Right renal cortex interstitium (tissue), 3 donors: Measurements from ENCODE around the gene EPOP. TPM values are rescaled to one million over a fixed set of nuclear protein-coding genes. Genes with fewer than 3 reads are reported as not detected.
"Not testable (repeated sequence)": the region's sequence is repeated elsewhere in the genome, so short reads cannot be mapped to it uniquely, and the experiment has no call there.

Source experiments
- DNase-seq, 3 donors: peaks; one replicate each; pipeline ENCODE4 v3.0.0-alpha.2; 2013; ENCODE audit warnings: low read depth in 3 of 3, low spot score in 2 of 3
- polyA plus RNA-seq, 3 donors: library from polyadenylated mRNA; unstranded; fragments of 120-200 nt; gene quantifications; one replicate each; pipeline ENCODE4 v1.2.1, GENCODE V29; 2013; ENCODE audit not compliant: insufficient read length in 3 of 3

The EPOP gene
- polyA plus RNA-seq, 3 donors, result 1.2 to 1.4 (median 1.3) TPM

GRCh38 chr17:38654411-38655398, 20.1 kb downstream of the EPOP start:
- DNase-seq, result no peak

DNA sequence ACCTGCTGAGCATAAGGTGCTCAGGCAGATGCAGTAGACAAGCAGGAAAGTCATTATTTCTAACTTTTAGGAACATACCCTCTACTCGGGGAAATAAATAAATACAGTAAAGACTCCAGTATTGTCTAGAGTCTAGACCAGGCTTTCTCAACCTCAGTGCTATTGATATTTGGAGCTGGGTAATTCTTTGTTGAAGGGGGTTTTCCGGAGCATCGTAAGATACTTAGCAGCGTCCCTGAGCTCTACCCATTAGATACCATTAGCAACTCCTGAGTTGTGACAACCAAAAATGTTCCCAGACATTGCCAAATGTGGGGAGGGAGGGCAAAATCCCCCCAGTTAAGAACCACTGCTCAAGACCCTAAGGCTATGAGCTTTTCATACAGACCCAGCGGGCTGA, 21.1 kb downstream of the EPOP start:
- no peak for DNase-seq

DNA sequence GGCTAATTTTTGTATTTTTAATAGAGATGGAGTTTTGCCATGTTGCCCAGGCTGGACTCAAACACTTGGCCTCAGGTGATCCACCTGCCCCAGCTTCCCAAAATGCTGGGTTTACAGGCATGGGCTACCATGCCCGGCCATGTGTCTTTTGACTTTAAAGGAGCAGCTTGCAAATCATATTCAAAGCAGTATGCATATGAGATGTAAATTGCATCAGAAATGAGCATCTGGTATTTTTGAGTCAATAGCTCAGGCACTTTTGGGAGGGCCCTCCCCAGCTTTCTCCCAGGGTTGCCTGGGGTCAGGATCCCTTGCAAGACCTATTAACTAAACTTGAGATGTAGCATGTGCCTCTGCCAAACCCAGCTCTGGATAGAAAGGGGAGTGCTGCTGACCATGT, 21.5 kb downstream of the EPOP start:
- no peak for DNase-seq

GRCh38 chr17:38650653-38651173, 24.0 kb downstream of the EPOP start:
- DNase-seq, result not testable (repeated sequence)

GRCh38 chr17:38637951-38638350, 36.8 kb downstream of the EPOP start:
- no peak for DNase-seq

DNA sequence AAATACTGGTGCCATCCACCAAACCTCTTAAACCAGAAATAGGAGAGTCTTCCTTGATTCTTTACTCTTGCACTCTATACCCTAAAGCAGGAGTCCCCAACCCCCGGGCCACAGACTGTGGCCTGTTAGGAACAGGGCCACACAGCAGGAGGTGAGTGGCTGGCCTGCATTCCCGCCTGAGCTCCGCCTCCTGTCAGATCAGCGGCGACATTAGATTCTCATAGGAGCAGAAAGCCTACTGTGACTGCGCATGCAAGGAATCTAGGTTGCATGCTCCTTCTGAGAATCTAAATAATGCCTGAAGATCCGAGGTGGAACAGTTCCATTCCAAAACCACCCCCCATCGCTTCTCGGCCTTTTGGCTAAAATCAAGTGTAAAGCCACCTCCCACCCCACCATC, 38.7 kb downstream of the EPOP start:
- no peak for DNase-seq

DNA sequence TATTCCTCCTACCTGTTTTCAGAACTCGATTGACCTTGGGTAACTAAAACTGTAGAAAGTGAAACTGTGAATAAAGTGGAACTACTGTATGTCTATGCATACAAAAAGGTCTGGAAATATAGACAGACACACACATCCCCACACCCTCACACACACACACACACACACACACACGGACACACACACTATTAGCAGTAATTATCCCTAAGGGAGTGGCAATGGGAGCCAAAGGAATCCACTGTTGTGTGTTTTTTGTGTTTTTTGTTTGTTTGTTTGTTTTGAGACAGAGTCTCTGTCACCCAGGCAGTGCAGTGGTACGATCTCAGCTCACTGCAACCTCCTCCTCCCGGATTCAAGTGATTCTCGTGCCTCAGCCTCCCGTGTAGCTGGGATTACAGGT, 42.4 kb downstream of the EPOP start:
- DNase-seq, result no peak

- DNase-seq, result no peak
Measured at GRCh38 chr17:38628441-38628840, 46.3 kb downstream of the EPOP start.

- DNase-seq, result no peak
Measured at GRCh38 chr17:38627957-38628356, 46.8 kb downstream of the EPOP start.

DNA sequence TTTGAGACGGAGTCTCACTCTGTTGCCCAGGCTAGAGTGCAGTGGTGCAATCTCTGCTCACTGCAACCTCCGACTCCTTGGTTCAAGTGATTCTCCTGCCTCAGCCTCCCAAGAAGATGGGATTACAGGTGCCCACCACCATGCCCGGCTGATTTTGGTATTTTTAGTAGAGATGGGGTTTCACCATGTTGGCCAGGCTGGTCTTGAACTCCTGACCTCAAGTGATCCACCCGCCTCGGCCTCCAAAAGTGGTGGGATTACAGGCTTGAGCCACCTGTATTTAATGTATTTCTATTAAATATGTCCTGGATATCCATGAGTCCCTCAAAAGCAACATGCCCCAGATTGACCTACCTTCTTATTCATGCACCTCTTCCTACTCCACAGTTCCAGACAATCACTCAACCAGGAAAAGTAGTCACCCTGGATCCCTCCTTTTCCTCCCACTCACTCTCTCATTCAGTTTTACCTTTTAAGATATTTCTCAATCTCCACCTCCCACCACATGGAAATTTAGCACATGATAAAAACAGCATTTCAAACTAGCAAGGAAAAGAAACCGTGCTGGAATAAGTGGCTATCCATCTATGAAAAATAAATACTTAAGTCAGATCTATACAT, 48.0 kb downstream of the EPOP start:
- DNase-seq, result not testable (repeated sequence)

- no peak for DNase-seq
Measured at GRCh38 chr17:38625482-38625881, 49.3 kb downstream of the EPOP start.

GRCh38 chr17:38624782-38625355, 49.9 kb downstream of the EPOP start:
- DNase-seq, result not testable (repeated sequence)

Other genes with a start within 250 kb of the EPOP start
- gene ARHGAP23, start 246.5 kb downstream of the EPOP start, polyA plus RNA-seq, result 10 to 100 TPM; 46.5 to 63.1 (median 54.8) TPM
- gene SRCIN1, start 69.0 kb downstream of the EPOP start, polyA plus RNA-seq, result 1 to 10 TPM; 2.4 to 2.7 (median 2.6) TPM
- gene MLLT6, start 30.3 kb upstream of the EPOP start, polyA plus RNA-seq, result 10 to 100 TPM; 55.6 to 64.2 (median 63.0) TPM
- gene CISD3, start 55.4 kb upstream of the EPOP start, polyA plus RNA-seq, result 10 to 100 TPM in 2 of 3 donors, 1 to 10 TPM in 1; 9.2 to 12.2 (median 10.2) TPM
- 10 to 100 TPM; 56.6 to 70.4 (median 59.4) TPM for gene PCGF2, start 73.4 kb upstream of the EPOP start, polyA plus RNA-seq
- 100 to 1,000 TPM; 117 to 136 (median 125) TPM for gene PSMB3, start 77.8 kb upstream of the EPOP start, polyA plus RNA-seq
- gene PIP4K2B, start 124.6 kb upstream of the EPOP start, polyA plus RNA-seq, result 10 to 100 TPM; 74.4 to 83.5 (median 81.7) TPM
- 10 to 100 TPM; 24.8 to 26.3 (median 25.8) TPM for gene CWC25, start 150.4 kb upstream of the EPOP start, polyA plus RNA-seq
- 1,000 to 10,000 TPM; 2,780 to 3,019 (median 2,969) TPM for gene RPL23, start 178.8 kb upstream of the EPOP start, polyA plus RNA-seq
- 100 to 1,000 TPM; 131 to 148 (median 140) TPM for gene LASP1, start 195.1 kb upstream of the EPOP start, polyA plus RNA-seq